Neuronal stem cell (in vitro differentiated cells): ENCODE measurements around the gene PRPF6.
A peak's percentile ranks its signal among the peaks of the same experiment; 100 is the strongest.

ENCODE experiments used
- DNase-seq: peaks from one replicate; pipeline ENCODE4 v3.0.0-alpha.2; 2013; ENCODE audit warnings: low spot score
- H2AFZ ChIP-seq: one replicate; pipeline ENCODE4 v1.6.1; 2013; ENCODE audit warnings: mild to moderate bottlenecking, low read length, inconsistent platforms
- H2AK5ac ChIP-seq: 2 replicates; pipeline ENCODE4 v1.6.1; 2013; ENCODE audit warnings: low read depth, mild to moderate bottlenecking, inconsistent platforms, low read length, moderate library complexity, mixed read lengths
- H2BK120ac ChIP-seq: 2 replicates; pipeline ENCODE4 v1.6.1; 2013; ENCODE audit warnings: low read depth, mild to moderate bottlenecking, inconsistent platforms, low read length, moderate library complexity, mixed read lengths
- H2BK12ac ChIP-seq: one replicate; pipeline ENCODE4 v1.6.1; 2013; ENCODE audit warnings: low read length, inconsistent platforms
- H2BK15ac ChIP-seq: 2 replicates; pipeline ENCODE4 v1.6.1; 2013; ENCODE audit warnings: mild to moderate bottlenecking, low read length, inconsistent platforms, mixed read lengths
- H2BK5ac ChIP-seq: one replicate; pipeline ENCODE4 v1.6.1; 2013; ENCODE audit warnings: inconsistent platforms, mild to moderate bottlenecking, low read length, moderate library complexity
- H3K14ac ChIP-seq: one replicate; pipeline ENCODE4 v1.6.1; 2013; ENCODE audit warnings: low read length, inconsistent platforms
- H3K18ac ChIP-seq: 2 replicates; pipeline ENCODE4 v1.6.1; 2013; ENCODE audit warnings: low read length, inconsistent platforms
- H3K23ac ChIP-seq: 2 replicates; pipeline ENCODE4 v1.6.1; 2013; ENCODE audit warnings: low read depth, mild to moderate bottlenecking, mixed read lengths, low read length, inconsistent platforms; ENCODE audit not compliant: poor library complexity
- H3K27ac ChIP-seq: replicated peaks from 3 replicates; pipeline ENCODE4 v1.5.1; 2013; ENCODE audit warnings: low read length, inconsistent platforms
- H3K27me3 ChIP-seq, 3 experiments: 2 replicates each; pipeline ENCODE4 v1.6.1; 2013; ENCODE audit warnings: low read length in 3 of 3, mild to moderate bottlenecking in 2 of 3, inconsistent platforms in 1 of 3, low read depth in 1 of 3, mixed read lengths in 1 of 3, moderate library complexity in 1 of 3; ENCODE audit not compliant: control insufficient read depth in 3 of 3, insufficient read depth in 3 of 3
- H3K36me3 ChIP-seq, 2 donors: replicated peaks in 1 of 2; 2 replicates each; pipeline ENCODE4 v1.6.1; 2013; ENCODE audit warnings: low read length in 2 of 2; ENCODE audit not compliant: control insufficient read depth in 2 of 2, insufficient read depth in 2 of 2
- H3K4ac ChIP-seq: 2 replicates; pipeline ENCODE4 v1.6.1; 2013; ENCODE audit warnings: inconsistent platforms, mild to moderate bottlenecking, low read length, moderate library complexity
- H3K4me1 ChIP-seq, 2 donors: 1 replicate in 1 of 2; 2 replicates in 1 of 2; pipeline ENCODE4 v1.6.1; 2013; ENCODE audit warnings: low read length in 2 of 2, low read depth in 1 of 2; ENCODE audit not compliant: control insufficient read depth in 2 of 2, insufficient read depth in 1 of 2
- H3K4me2 ChIP-seq: one replicate; pipeline ENCODE4 v1.6.1; 2013; ENCODE audit warnings: mild to moderate bottlenecking, low read length, inconsistent platforms; ENCODE audit not compliant: insufficient read depth, poor library complexity, severe bottlenecking
- H3K4me3 ChIP-seq, 2 donors: 2 replicates each; pipeline ENCODE4 v1.5.1; 2013; ENCODE audit warnings: low read length in 2 of 2, mild to moderate bottlenecking in 2 of 2, inconsistent platforms in 1 of 2, moderate library complexity in 1 of 2
- H3K79me1 ChIP-seq: one replicate; pipeline ENCODE4 v1.6.1; 2013; ENCODE audit warnings: low read depth, mild to moderate bottlenecking, inconsistent platforms, low read length, moderate library complexity
- H3K9ac ChIP-seq: one replicate; pipeline ENCODE4 v1.6.1; 2013; ENCODE audit warnings: mild to moderate bottlenecking, low read depth, low read length, inconsistent platforms; ENCODE audit not compliant: poor library complexity
- H3K9me3 ChIP-seq, 2 donors: replicated peaks in 1 of 2; 2 replicates each; pipeline versions ENCODE3 to v1.6.1; 2013; ENCODE audit warnings: low read length in 2 of 2, mild to moderate bottlenecking in 2 of 2, inconsistent platforms in 1 of 2, low read depth in 1 of 2, mixed read lengths in 1 of 2, moderate library complexity in 1 of 2; ENCODE audit not compliant: control insufficient read depth in 2 of 2, insufficient read depth in 1 of 2
- H4K8ac ChIP-seq: one replicate; pipeline ENCODE4 v1.6.1; 2013; ENCODE audit warnings: low read depth, mild to moderate bottlenecking, inconsistent platforms, low read length, moderate library complexity
- H4K91ac ChIP-seq: one replicate; pipeline ENCODE4 v1.6.1; 2013; ENCODE audit warnings: low read length, low read depth, mild to moderate bottlenecking, inconsistent platforms; ENCODE audit not compliant: poor library complexity
- WGBS, 2 donors: extraction: QIAGEN DNeasy Blood & Tissue Kit; methylation state at CpG; one replicate each; pipeline ENCODE4 v1.1.7; 2013; ENCODE audit warnings: missing lambda C conversion rate in 2 of 2, mixed read lengths in 1 of 2; ENCODE audit not compliant: insufficient read length in 2 of 2, insufficient replicate concordance in 1 of 2; ENCODE audit errors: extremely low coverage in 2 of 2; 5-methylcytosine and 5-hydroxymethylcytosine counted together

PRPF6 gene

DNA sequence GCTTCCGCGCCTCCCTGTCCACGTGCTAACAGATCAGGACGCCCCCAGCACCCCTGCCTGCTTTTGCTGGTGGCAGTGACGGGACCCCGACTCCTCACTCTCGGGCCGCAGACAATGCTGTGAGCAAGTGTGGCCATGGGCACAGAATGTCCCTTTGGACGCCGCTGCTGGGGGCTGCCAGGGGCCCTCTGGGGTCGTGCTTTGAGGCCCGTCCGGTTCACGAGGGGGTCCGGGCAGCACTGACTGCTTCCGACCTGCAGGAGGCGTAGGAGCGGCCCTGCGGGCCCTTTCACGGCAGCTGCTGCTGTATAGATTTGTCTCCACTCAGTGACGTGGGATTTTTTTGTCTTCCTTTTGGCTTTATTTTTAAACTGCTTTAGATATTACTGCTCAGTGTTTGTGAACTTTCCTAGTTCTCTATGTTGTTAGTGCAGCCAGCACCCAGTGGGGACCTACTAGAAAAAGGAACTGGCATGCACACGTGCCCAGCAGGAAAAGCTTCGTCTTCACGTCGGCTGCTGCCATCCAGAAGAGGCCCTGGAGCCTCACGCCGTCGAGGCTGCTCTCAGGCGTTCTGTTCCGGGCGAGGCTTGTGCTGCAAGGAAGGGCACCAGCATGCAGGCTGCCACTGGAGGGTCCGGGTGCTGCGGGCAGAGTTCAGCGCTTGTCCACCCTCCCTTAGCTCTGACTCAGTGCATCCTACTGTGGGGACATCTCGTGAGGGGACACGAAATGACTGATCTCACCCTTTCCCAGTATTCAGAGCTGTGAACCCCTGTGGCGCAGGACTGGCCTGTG, 46.5 kb upstream of the PRPF6 start:
- Histone ChIP-seq H3K27ac (no peak overlapping the region), H3K4me2 (no peak overlapping the region), H2AFZ (no peak overlapping the region), H3K36me3 (peaks cover 40 to 95% of the 10 kb centered on the region in 2 donors), H4K8ac (no peak overlapping the region), H3K79me1 (no peaks in the 10 kb centered on the region), H3K23ac (peak overlapping the region; percentile 16), H3K4me1 (no peaks in the 10 kb centered on the region), H3K9ac (no peak overlapping the region), H2BK15ac (no peak overlapping the region), H3K9me3 (peaks cover 0 to 2% of the 10 kb centered on the region in 2 donors), H3K18ac (no peak overlapping the region), H2BK5ac (no peak overlapping the region), H2AK5ac (no peak overlapping the region), H3K27me3 (no peaks in the 10 kb centered on the region), H3K4me3 (no peak overlapping the region), H3K14ac (peak overlapping the region; percentile 25), H3K4ac (no peak overlapping the region), H2BK120ac (no peak overlapping the region), H4K91ac (no peak overlapping the region), H2BK12ac (no peak overlapping the region)
- DNase-seq = no peak
- WGBS, 2 donors = no CpG with 5 or more reads among the region's 37 CpGs

DNA sequence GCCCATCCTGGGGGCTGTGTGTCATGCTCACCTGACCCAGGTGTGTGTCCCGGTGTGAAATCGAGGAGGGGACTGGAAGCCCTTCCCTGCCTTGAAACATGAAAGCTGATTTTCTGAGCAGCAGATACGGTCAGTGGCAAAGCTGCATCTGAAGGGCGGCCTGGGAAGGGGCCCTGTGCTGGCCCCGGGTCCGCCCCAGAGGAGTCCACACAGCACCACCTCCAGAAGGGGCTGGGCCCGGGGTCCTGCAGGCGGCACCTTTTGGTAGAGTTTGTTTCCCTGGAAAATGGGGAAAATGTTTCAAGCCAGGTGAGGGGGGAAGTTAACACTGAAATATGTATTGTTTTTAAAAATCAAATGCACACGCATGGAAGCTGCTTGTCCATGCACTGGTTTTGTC, 45.5 kb upstream of the PRPF6 start:
- H2AK5ac ChIP-seq = no peak overlapping the region
- H3K14ac ChIP-seq = no peak overlapping the region
- no peak overlapping the region for H3K18ac ChIP-seq
- no peak overlapping the region for H3K27ac ChIP-seq
- no peak overlapping the region for H4K8ac ChIP-seq
- H3K23ac ChIP-seq = no peak overlapping the region
- no peaks in the 10 kb centered on the region for H3K27me3 ChIP-seq
- H2BK15ac ChIP-seq = no peak overlapping the region
- no peak overlapping the region for H4K91ac ChIP-seq
- H3K36me3 ChIP-seq = peaks cover 40 to 96% of the 10 kb centered on the region in 2 donors
- no peak overlapping the region for H2BK120ac ChIP-seq
- no peak overlapping the region for H3K9ac ChIP-seq
- H3K9me3 ChIP-seq = peaks cover 0 to 2% of the 10 kb centered on the region in 2 donors
- no peak overlapping the region for H2AFZ ChIP-seq
- no peak for DNase-seq
- no peak overlapping the region for H3K4me2 ChIP-seq
- no peak overlapping the region for H2BK5ac ChIP-seq
- peaks cover 5% of the 10 kb centered on the region for H3K79me1 ChIP-seq
- H3K4me1 ChIP-seq = no peaks in the 10 kb centered on the region
- no peak overlapping the region for H3K4ac ChIP-seq
- no peak overlapping the region for H2BK12ac ChIP-seq
- H3K4me3 ChIP-seq = no peak overlapping the region
- no CpG with 5 or more reads among the region's 9 CpGs for WGBS, 2 donors

DNA sequence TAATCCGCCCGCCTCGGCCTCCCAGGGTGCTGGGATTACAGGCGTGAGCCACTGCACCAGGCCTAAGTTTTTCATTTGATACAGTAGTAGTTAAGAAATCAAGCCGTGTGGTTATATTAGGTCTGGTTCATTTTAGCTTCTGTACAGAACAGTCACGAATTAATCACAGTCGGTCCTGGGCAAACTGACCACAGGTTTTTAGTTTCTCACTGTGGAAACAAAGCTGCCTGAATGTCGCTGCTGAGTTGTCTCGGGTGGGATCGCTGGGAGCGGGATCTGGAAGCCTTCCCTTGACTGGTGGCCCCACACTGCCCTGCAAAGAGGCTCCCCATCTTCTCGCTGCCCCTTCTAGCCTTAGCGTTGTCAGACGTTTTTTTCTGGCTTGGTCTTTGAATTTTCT, 43.3 kb upstream of the PRPF6 start:
- Histone ChIP-seq H3K27me3 (no peaks in the 10 kb centered on the region), H2BK5ac (no peak overlapping the region)

DNA sequence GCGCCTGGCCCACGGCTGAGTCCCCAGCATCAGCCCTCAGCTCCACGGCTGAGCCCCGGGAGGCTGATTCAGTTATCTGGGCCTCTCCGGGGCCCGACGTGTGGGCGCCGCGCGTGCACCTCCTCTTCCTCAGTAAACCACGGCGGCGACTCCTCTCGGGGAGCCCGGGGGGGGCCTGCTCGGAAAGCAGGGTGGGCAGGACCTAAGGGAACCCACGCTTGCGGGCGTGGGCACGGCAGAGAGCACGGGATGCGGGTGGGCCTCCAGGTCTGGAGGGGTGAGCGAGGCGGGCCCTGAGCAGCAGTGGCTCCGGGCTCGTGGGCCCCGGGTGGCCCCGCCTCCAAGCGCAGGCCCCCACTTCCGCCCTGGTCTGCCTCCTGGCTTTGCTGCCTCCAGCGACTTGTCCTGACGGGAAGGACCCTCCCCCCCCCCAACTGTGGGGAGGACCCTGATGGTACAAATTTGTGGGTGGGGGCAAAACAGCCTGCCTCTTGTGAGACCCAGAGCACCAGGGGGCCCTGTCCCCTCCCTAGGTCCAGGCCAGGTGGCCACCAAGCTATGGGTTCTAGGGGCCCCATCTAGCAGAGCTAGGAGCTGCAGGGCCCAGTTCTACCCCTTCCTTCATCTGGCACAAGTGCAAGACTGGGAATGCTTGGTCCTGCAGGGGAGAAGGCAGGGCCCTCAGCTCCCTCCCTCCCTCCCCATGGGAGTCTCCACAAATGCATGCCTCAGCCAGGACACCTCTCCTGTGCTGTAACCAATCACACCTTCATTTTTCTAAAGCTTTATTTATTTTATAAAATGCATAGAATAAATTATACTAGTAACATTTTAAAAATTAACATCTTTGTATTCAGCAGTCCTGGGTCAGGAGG, 41.6 kb upstream of the PRPF6 start:
- Histone ChIP-seq H3K27me3 (no peaks in the 10 kb centered on the region), H4K8ac (no peak overlapping the region), H3K18ac (peak overlapping the region; percentile 7), H4K91ac (no peak overlapping the region), H2BK5ac (no peak overlapping the region), H3K36me3 (peaks cover 37 to 88% of the 10 kb centered on the region in 2 donors), H3K4me2 (no peak overlapping the region), H2AFZ (no peak overlapping the region), H2BK120ac (no peak overlapping the region), H3K9me3 (peaks cover 0 to 2% of the 10 kb centered on the region in 2 donors), H3K4me1 (peaks cover 0 to 5% of the 10 kb centered on the region in 2 donors), H3K27ac (no peak overlapping the region), H2AK5ac (no peak overlapping the region), H3K4ac (no peak overlapping the region), H2BK15ac (no peak overlapping the region), H2BK12ac (no peak overlapping the region), H3K14ac (no peak overlapping the region), H3K23ac (no peak overlapping the region), H3K79me1 (peaks cover 15% of the 10 kb centered on the region), H3K9ac (no peak overlapping the region), H3K4me3 (no peak overlapping the region)
- no peak for DNase-seq
- no CpG with 5 or more reads among the region's 33 CpGs for WGBS, 2 donors

More for the DNA sequence above, 43.3 kb upstream of the PRPF6 start:
- WGBS, 2 donors = no CpG with 5 or more reads among the region's 14 CpGs
- H3K9me3 ChIP-seq = peaks cover 0 to 2% of the 10 kb centered on the region in 2 donors
- peaks cover 30 to 88% of the 10 kb centered on the region in 2 donors for H3K36me3 ChIP-seq
- DNase-seq = no peak
- peaks cover 10% of the 10 kb centered on the region for H3K79me1 ChIP-seq
- no peak overlapping the region for H2BK15ac ChIP-seq
- no peak overlapping the region for H3K14ac ChIP-seq
- no peak overlapping the region for H3K23ac ChIP-seq
- H4K91ac ChIP-seq = no peak overlapping the region
- no peak overlapping the region for H3K9ac ChIP-seq
- no peak overlapping the region for H4K8ac ChIP-seq
- no peak overlapping the region for H3K18ac ChIP-seq
- no peak overlapping the region for H2BK120ac ChIP-seq
- no peak overlapping the region for H2BK12ac ChIP-seq
- no peak overlapping the region for H3K4me2 ChIP-seq
- no peak overlapping the region for H3K27ac ChIP-seq
- H3K4ac ChIP-seq = no peak overlapping the region
- no peak overlapping the region for H3K4me3 ChIP-seq
- no peak overlapping the region for H2AFZ ChIP-seq
- peaks cover 0 to 5% of the 10 kb centered on the region in 2 donors for H3K4me1 ChIP-seq
- no peak overlapping the region for H2AK5ac ChIP-seq
